Stimulated activated CD4-positive, alpha-beta T cell treated with anti-CD3 and anti-CD28 coated beads, Interleukin-4, amount 100 ng/mL, for 48 hours (primary cell): ENCODE measurements around the gene INTS11.

Experiments
- DNase-seq, 2 donors: peaks; one replicate each; pipeline ENCODE4 v3.0.0-alpha.2; 2020; ENCODE audit warnings: low read depth in 2 of 2

The INTS11 gene

DNA sequence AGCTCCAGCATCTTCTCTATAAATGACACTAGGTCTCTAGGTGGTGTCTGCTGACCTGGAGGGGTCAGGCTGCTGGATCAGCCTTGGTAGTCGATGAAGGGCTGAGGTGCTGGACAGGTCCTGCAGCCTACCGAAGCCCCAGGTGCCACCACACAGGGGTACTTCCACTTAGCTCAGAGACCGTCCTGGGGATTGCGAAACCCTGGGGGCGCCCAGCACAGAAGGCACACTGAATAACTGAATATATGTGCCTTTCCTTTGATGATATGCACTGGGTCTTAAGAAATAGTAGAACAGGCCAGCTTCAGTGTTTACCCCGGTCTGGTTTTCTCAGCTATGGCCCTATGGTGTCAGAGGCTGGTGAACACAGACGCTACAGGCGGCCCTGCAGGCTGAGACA, 61.7 kb downstream of the INTS11 start:
- no peak for DNase-seq

DNA sequence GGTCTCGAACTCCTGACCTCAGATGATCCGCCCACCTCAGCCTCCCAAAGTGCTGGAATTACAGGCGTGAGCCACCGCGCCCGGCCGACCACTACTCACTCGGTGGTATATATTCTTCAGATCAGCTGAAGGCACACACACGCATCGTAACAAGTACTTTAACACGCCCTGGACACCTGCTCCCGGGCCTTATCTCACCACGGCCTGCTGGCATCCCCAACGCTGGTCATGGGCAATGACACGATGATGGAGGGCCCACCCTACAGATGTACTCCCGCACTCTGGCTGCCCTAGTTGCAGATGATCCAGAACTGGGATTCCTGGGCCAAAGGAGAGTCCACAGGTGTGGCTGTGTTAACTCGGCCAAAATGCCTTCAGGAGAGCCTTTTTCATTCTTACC, 62.4 kb downstream of the INTS11 start:
- DNase-seq = no peak
